Fibroblast of villous mesenchyme (primary cell): ENCODE measurements around the gene OR8A1. TPM values are rescaled to one million over a fixed set of nuclear protein-coding genes. Genes with fewer than 3 reads are reported as not detected.
"Not testable (repeated sequence)": the region's sequence is repeated elsewhere in the genome, so short reads cannot be mapped to it uniquely, and the experiment has no call there.

Experiments
- DNase-seq: peaks from one replicate; pipeline ENCODE4 v3.0.0-alpha.2; 2010; ENCODE audit warnings: low read depth
- H3K4me3 ChIP-seq: 2 replicates; pipeline ENCODE4 v1.5.1; 2011; ENCODE audit warnings: low read depth, mild to moderate bottlenecking, low read length
- total RNA-seq: library from RNA; depleted of rRNA; stranded (reverse); fragments of >200 nt; gene quantifications from 2 replicates; pipeline ENCODE4 v1.2.3, GENCODE V29; 2012
- TF ChIP-seq, protein P1 (sequence below): IDR thresholded peaks from 2 replicates; pipeline ENCODE4 v1.5.1; 2012; ENCODE audit warnings: low read depth, mild to moderate bottlenecking, low read length; ENCODE audit not compliant: insufficient read depth

Gene OR8A1
- total RNA-seq, 1 donor, result not detected

DNA sequence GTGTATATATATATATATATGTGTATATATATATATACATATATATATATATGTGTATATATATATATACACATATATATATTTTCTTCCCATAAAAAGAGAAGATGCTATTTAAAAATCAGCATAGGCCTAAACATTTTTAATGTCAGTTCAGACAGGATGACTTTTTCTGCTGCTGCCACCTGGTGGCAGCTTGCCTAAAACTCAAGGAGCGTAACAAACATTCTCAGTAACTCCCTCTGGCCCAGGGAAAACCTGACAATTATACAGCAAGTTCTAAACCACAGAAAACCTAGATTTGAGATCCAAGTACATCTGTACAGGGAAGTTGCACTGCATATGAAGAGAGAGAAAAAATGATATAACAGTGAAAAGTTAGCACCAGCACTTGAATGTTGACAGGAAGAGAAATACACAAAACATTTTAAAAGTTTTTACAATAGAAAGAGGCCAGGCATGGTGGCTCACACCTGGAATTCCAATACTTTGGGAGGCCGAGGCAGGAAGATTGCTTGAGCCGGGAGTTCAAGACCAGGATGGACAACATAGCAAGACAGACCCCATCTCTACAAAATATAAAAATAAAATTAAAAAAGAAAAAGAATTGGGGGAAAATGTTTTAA is 16.6 kb downstream of the OR8A1 start:
- no peak overlapping the region for H3K4me3 ChIP-seq
- peak; percentile 63 for DNase-seq
- TF ChIP-seq, protein P1, sequence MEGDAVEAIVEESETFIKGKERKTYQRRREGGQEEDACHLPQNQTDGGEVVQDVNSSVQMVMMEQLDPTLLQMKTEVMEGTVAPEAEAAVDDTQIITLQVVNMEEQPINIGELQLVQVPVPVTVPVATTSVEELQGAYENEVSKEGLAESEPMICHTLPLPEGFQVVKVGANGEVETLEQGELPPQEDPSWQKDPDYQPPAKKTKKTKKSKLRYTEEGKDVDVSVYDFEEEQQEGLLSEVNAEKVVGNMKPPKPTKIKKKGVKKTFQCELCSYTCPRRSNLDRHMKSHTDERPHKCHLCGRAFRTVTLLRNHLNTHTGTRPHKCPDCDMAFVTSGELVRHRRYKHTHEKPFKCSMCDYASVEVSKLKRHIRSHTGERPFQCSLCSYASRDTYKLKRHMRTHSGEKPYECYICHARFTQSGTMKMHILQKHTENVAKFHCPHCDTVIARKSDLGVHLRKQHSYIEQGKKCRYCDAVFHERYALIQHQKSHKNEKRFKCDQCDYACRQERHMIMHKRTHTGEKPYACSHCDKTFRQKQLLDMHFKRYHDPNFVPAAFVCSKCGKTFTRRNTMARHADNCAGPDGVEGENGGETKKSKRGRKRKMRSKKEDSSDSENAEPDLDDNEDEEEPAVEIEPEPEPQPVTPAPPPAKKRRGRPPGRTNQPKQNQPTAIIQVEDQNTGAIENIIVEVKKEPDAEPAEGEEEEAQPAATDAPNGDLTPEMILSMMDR, result peak; percentile 66

DNA sequence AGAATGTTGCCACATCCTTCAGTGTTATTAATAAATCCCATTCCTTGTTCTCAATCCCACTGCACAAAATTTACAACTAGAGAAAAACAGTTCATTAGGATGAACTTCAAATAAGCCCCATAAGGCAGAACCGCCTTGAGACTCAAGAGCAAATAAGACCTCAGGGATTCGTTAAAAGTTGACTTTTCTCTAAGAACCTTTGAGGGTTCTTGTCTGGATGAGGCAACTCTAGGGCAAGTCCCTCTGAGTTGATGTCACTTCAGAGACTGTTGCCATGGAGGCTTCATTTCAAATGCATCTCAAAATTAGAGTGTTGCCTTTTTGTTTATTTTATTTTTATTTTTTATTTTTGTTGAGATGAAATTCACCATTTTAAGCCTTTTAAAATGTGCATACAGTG is 21.6 kb downstream of the OR8A1 start:
- no peak overlapping the region for H3K4me3 ChIP-seq
- TF ChIP-seq, protein P1, result no peak
- DNase-seq, result no peak

DNA sequence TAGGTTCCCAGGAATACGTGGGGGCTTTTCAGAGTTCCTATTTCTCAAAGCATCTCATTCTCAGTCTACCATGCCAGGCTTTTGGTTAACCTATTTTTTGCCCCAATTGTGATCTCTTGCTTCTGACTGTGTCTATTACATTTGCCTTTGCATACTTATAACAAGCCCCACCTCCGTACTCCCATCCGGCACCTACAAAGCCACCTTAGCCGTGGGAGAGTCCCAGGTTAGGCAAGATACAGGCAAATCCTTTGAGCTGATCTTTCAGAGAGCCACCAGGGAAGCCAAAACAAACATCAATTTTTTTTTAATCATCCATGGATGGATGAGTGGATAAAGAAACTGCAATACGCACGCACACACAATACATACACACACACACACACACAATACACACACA is 22.8 kb downstream of the OR8A1 start:
- H3K4me3 ChIP-seq, result no peak overlapping the region
- TF ChIP-seq, protein P1, result no peak
- DNase-seq, result no peak

DNA sequence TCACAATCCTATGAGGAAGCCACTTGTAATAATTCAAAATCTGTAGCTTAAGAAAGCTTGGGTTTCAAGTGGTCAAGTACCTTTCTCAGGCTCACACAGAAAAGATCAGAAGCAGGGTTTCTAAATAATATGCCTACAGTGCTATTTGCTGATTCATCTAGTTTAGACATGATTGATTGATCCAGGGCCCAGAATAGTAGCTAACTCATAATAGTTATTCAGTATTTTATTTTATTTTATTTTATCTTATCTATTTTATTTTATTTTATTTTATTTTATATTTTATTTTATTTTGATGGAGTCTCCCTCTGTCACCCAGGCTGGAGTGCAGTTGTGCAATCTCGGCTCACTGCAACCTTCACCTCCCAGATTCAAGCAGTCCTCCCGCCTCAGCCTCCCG is 25.5 kb downstream of the OR8A1 start:
- H3K4me3 ChIP-seq, result no peak overlapping the region
- TF ChIP-seq, protein P1, result no peak
- DNase-seq, result no peak

DNA sequence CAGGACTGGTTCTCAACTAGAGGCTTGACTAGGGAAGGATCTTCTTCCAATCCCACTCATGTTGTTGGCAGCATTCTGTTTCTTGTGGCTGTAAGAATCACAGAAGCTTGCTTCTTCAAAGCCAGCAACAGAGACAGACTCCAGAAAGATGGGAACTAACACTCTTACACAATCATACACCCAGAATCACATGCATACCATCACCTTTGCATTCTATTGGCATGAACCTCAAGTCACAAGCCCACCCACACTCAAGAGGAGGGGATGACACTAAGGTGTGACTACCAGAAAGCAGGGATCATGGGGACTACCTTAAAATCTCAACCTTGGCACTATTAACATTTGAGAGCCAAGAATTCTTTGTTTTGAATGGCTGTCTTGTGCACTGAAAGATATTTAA is 27.8 kb downstream of the OR8A1 start:
- no peak overlapping the region for H3K4me3 ChIP-seq
- no peak for DNase-seq
- TF ChIP-seq, protein P1, result no peak

DNA sequence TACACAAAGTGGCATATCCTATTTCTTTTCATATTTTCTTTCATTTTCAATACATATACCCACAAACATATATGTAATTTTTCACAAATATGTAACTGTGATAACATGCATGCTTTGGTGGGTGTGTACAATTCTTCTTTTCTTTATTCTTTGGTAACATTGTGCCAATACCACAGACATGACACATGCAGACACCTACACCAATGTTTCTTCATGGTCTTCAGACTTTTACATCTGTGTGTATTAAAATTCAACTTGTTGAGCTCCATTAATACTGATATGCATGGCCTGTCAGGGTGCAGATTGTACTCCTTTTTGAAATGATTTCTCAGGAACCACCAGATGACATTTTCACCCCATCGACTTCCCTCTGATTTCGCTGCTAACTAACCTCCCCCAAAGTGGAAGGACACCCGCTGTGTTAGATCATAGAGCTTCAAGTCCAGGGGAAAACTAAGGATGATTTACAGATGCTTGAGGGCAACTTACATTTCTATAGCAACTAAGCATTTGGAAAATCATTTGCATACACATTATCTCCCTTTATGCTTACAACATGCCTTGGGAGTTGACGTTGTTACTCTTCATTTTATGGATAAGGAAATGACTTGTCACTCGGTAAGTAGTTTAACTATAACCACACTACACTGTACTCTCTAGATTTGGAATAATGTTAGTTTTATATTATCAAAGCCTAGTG is 31.0 kb downstream of the OR8A1 start:
- TF ChIP-seq, protein P1, result no peak
- no peak overlapping the region for H3K4me3 ChIP-seq
- DNase-seq, result no peak

DNA sequence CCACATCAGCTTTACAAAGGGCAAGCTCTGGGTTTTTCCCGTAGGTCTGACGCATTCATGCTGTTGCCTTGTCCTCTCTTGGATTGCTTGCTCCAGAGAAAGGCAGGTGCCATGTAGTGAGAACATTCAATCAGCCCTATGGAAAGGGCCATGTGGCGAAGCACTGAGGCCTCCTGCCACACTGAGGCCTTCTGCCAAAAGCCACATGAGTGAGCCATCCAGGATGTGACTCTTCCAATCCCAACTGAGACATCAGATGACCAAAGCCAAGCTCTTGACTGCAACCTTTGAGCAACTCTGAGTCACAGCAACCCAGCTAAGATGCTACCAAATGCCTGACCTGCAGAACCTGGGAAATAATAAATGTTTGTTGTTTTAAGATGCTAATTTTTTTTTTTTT is 32.4 kb downstream of the OR8A1 start:
- H3K4me3 ChIP-seq, result no peak overlapping the region
- DNase-seq, result no peak
- TF ChIP-seq, protein P1, result no peak

DNA sequence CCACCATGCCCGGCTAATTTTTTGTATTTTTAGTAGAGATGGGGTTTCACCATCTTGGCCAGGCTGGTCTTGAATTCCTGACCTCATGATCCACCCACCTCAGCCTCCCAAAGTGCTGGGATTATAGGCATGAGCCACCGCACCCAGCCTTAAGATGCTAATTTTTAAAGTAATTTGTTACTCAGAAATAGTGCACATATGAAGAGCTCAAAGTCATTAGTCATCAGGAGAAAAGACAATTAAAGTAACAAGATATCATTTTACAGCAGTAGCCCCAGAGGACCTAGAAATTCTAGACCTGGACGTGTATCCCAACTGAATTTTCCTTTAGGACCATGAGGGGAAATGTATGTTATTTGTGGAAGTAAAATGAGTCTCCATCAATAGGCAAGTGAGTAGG is 32.9 kb downstream of the OR8A1 start:
- H3K4me3 ChIP-seq, DNase-seq: not testable (repeated sequence)
